Endothelial cell of umbilical vein (primary cell): ENCODE measurements around the gene PTPRK. TPM values are rescaled to one million over a fixed set of nuclear protein-coding genes. Genes with fewer than 3 reads are reported as not detected.

Experiments used
- BruUV-seq: library from RNA; stranded (reverse); fragments of 400-500 nt; replicated peaks from 2 replicates; lab custom pipeline; 2021; lab: Mats Ljungman, UMichigan
- CTCF ChIA-PET: fragments of 300-600, 350-600 bp; sonication (Branson Sonifier 250); formaldehyde crosslinking; loops from one replicate; lab custom pipeline; 2021; ENCODE audit warnings: antibody characterized with exemption, inconsistent platforms; lab: Charles Lee
- POLR2A ChIA-PET: fragments of 300-600, 350-600 bp; sonication (Branson Sonifier 250); formaldehyde crosslinking; loops from one replicate; lab custom pipeline; 2021; ENCODE audit warnings: antibody characterized with exemption, inconsistent platforms; lab: Charles Lee
- DNase-seq: peaks from one replicate; pipeline ENCODE4 v3.0.0-alpha.2; 2011; ENCODE audit warnings: low read depth, low spot score
- FAIRE-seq: peaks from 2 replicates; lab custom pipeline; 2011; peaks lifted over from hg19 to GRCh38; lab: Jason Lieb, UNC
- H2AFZ ChIP-seq: 2 replicates; pipeline ENCODE4 v1.6.0; 2012; ENCODE audit warnings: low read depth, low read length, control low read depth, inconsistent platforms
- H3K27ac ChIP-seq: 2 replicates; pipeline ENCODE4 v1.5.1; 2011; ENCODE audit warnings: low read depth, mild to moderate bottlenecking, control low read depth, low read length, moderate library complexity; ENCODE audit not compliant: insufficient read depth
- H3K27me3 ChIP-seq, 2 experiments: 2 replicates each; pipeline versions ENCODE4 v1.6.0 to v1.6.1; 2011; ENCODE audit warnings: low read length in 2 of 2, mixed read lengths in 1 of 2; ENCODE audit not compliant: control insufficient read depth in 2 of 2, insufficient read depth in 2 of 2
- H3K36me3 ChIP-seq, 2 experiments: 2 replicates in 1 of 2; 3 replicates in 1 of 2; pipeline ENCODE4 v1.5.1; 2011; ENCODE audit warnings: low read length in 2 of 2, mild to moderate bottlenecking in 1 of 2, moderate library complexity in 1 of 2; ENCODE audit not compliant: control insufficient read depth in 2 of 2, insufficient read depth in 2 of 2; ENCODE audit errors: extremely low read depth in 1 of 2
- H3K4me1 ChIP-seq: 3 replicates; pipeline ENCODE4 v1.5.1; 2011; ENCODE audit warnings: mild to moderate bottlenecking, low read length; ENCODE audit not compliant: control insufficient read depth, insufficient read depth; ENCODE audit errors: extremely low read depth
- H3K4me2 ChIP-seq: 2 replicates; pipeline ENCODE4 v1.6.1; 2011; ENCODE audit warnings: low read length, control low read depth, mixed read lengths; ENCODE audit not compliant: insufficient read depth
- H3K4me3 ChIP-seq, 3 experiments: fragments of 200-600 bp in 1 of 3; sonication (generic), shearing (Covaris generic) in 1 of 3; replicated peaks in 1 of 3; 2 replicates each; pipeline ENCODE4 v1.5.1; 2011 to 2016; ENCODE audit warnings: control low read depth in 3 of 3, low read length in 3 of 3, mild to moderate bottlenecking in 2 of 3, inconsistent platforms in 1 of 3, low read depth in 1 of 3, moderate library complexity in 1 of 3; ENCODE audit not compliant: insufficient read depth in 1 of 3
- H3K79me2 ChIP-seq: 2 replicates; pipeline ENCODE4 v1.6.0; 2012; ENCODE audit warnings: low read length, inconsistent platforms; ENCODE audit not compliant: control insufficient read depth, insufficient read depth
- H3K9ac ChIP-seq: replicated peaks from 2 replicates; pipeline ENCODE3; 2011; ENCODE audit warnings: low read length, control low read depth; ENCODE audit not compliant: insufficient read depth; ENCODE audit errors: extremely low read depth
- H3K9me1 ChIP-seq: replicated peaks from 3 replicates; pipeline ENCODE4 v1.6.0; 2011; ENCODE audit warnings: mild to moderate bottlenecking, low read length; ENCODE audit not compliant: control insufficient read depth, insufficient read depth; ENCODE audit errors: extremely low read depth
- H3K9me3 ChIP-seq: replicated peaks from 2 replicates; pipeline ENCODE4 v1.5.1; 2012; ENCODE audit warnings: low read length, inconsistent platforms; ENCODE audit not compliant: control insufficient read depth, insufficient read depth
- H4K20me1 ChIP-seq: replicated peaks from 2 replicates; pipeline ENCODE3; 2011; ENCODE audit warnings: mild to moderate bottlenecking, low read length; ENCODE audit not compliant: control insufficient read depth, insufficient read depth; ENCODE audit errors: extremely low read depth
- EZH2 ChIP-seq: IDR thresholded peaks from 2 replicates; pipeline ENCODE4 v1.6.1; 2012; ENCODE audit warnings: borderline replicate concordance, low read depth, mild to moderate bottlenecking, moderate library complexity, low read length, inconsistent platforms; ENCODE audit not compliant: severe bottlenecking
- FOS ChIP-seq: IDR thresholded peaks from 2 replicates; pipeline ENCODE4 v1.6.1; 2011; ENCODE audit warnings: mild to moderate bottlenecking, low read length, moderate library complexity, borderline replicate concordance; ENCODE audit not compliant: insufficient read depth
- GATA2 ChIP-seq: IDR thresholded peaks from 2 replicates; pipeline ENCODE4 v1.7.0; 2011; ENCODE audit warnings: low read depth, mild to moderate bottlenecking, moderate library complexity, mixed read lengths, low read length; ENCODE audit not compliant: insufficient read length, insufficient read depth
- JUN ChIP-seq: IDR thresholded peaks from 2 replicates; pipeline ENCODE4 v1.6.1; 2011; ENCODE audit warnings: borderline replicate concordance, low read depth; ENCODE audit not compliant: insufficient read length, insufficient read depth
- POLR2A ChIP-seq: IDR thresholded peaks from 2 replicates; pipeline ENCODE4 v1.6.1; 2012; ENCODE audit warnings: low read depth, mild to moderate bottlenecking, control low read depth, low read length
- dilution Hi-C: fragments of 300-500 bp; cut with MboI; formaldehyde crosslinking; loops from one replicate; pipeline ENCODE4 v1.15.0; 2019; ENCODE audit warnings: low sequenced_read_pairs; ENCODE audit not compliant: extremely low pct_ligation_motif_present
- intact Hi-C: fragments of 100-400 bp; cut with micrococcal nuclease; formaldehyde crosslinking; loops from one replicate; pipeline ENCODE4 v1.10.0; 2022
- polyA plus RNA-seq, 4 experiments: library from polyadenylated mRNA; depleted of rRNA in 3 of 4; stranded (reverse) in 3 of 4; unstranded in 1 of 4; fragments of >200 nt; gene quantifications; 2 replicates each; pipeline versions ENCODE4 v1.2.1 to v1.2.3, GENCODE V29; 2011 to 2012; ENCODE audit warnings: missing spikeins in 1 of 4
- total RNA-seq: library from RNA; stranded (reverse); gene quantifications from 2 replicates; pipeline ENCODE4 v1.2.3, GENCODE V29; 2021
- TF ChIP-seq, protein P1 (sequence below): IDR thresholded peaks from 2 replicates; pipeline ENCODE4 v1.6.1; 2011; ENCODE audit not compliant: insufficient read depth, insufficient read length
- TF ChIP-seq, protein P2 (sequence below), 2 donors: IDR thresholded peaks; 1 replicate in 1 of 2; 2 replicates in 1 of 2; pipeline ENCODE4 v1.5.1; 2011; ENCODE audit warnings: low read length in 2 of 2, mild to moderate bottlenecking in 2 of 2, moderate library complexity in 2 of 2, control low read depth in 1 of 2, inconsistent platforms in 1 of 2, low read depth in 1 of 2; ENCODE audit not compliant: insufficient read depth in 1 of 2; ENCODE audit errors: extremely low read depth in 1 of 2

PTPRK gene
- total and polyA plus RNA-seq, 2 donors (not counting 3 experiments of a cell fraction or from before 2014, with no cell fraction given): 15.2 to 74.0 TPM

DNA sequence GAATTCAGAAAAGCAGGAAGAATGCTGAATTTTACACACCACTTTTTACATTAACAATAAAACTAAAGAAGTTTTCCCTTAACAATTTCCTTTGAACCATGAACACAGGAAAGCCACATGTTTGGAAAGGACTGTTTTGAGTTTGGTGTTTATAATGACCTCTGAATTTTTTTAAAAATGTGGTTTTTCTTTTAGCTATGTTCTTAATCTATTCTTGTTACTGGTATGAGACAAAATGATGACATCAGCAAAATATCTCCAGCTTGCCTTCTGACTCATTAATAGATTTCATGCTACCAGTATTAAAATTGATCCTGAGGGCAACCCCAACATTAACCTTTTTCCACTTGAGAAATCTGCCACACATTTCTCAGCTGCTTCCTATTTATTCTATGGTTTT, 402.0 kb downstream of the PTPRK start:
- H2AFZ ChIP-seq: no peak overlapping the region
- POLR2A ChIA-PET: no interaction called here
- no peak overlapping the region for H3K4me2 ChIP-seq
- no peaks in the 10 kb centered on the region for H3K36me3 ChIP-seq
- no peak overlapping the region for H3K27ac ChIP-seq
- BruUV-seq: no TSS peak
- DNase-seq (peak; percentile 47), FAIRE-seq (peak; percentile 56)
- H3K9ac ChIP-seq: no peak overlapping the region
- dilution Hi-C loops (no loop called here), intact Hi-C loops (no loop called here)
- no peaks in the 10 kb centered on the region for H3K79me2 ChIP-seq
- H3K4me1 ChIP-seq: no peaks in the 10 kb centered on the region
- no peaks in the 10 kb centered on the region for H4K20me1 ChIP-seq
- H3K27me3 ChIP-seq: no peaks in the 10 kb centered on the region
- H3K9me1 ChIP-seq: no peaks in the 10 kb centered on the region
- H3K4me3 ChIP-seq: no peak overlapping the region
- TF ChIP-seq, protein P1, sequence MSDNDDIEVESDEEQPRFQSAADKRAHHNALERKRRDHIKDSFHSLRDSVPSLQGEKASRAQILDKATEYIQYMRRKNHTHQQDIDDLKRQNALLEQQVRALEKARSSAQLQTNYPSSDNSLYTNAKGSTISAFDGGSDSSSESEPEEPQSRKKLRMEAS: no peak
- TF ChIP-seq POLR2A (no peak), JUN (no peak), EZH2 (no peak)
- TF ChIP-seq, protein P2, sequence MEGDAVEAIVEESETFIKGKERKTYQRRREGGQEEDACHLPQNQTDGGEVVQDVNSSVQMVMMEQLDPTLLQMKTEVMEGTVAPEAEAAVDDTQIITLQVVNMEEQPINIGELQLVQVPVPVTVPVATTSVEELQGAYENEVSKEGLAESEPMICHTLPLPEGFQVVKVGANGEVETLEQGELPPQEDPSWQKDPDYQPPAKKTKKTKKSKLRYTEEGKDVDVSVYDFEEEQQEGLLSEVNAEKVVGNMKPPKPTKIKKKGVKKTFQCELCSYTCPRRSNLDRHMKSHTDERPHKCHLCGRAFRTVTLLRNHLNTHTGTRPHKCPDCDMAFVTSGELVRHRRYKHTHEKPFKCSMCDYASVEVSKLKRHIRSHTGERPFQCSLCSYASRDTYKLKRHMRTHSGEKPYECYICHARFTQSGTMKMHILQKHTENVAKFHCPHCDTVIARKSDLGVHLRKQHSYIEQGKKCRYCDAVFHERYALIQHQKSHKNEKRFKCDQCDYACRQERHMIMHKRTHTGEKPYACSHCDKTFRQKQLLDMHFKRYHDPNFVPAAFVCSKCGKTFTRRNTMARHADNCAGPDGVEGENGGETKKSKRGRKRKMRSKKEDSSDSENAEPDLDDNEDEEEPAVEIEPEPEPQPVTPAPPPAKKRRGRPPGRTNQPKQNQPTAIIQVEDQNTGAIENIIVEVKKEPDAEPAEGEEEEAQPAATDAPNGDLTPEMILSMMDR (IDR thresholded peaks at IDR 0.05; ENCODE audit: extremely low read depth in 1 of 2, insufficient read depth in 1 of 2, low read depth in 1 of 2, low read length in 2 of 2): no peak
- no peaks in the 10 kb centered on the region for H3K9me3 ChIP-seq
- CTCF ChIA-PET: interaction anchor here (0.8 kb wide), 1 partner anchor 12 kb away, joined by 5 read pairs; no protein-coding TSS in a partner anchor

DNA sequence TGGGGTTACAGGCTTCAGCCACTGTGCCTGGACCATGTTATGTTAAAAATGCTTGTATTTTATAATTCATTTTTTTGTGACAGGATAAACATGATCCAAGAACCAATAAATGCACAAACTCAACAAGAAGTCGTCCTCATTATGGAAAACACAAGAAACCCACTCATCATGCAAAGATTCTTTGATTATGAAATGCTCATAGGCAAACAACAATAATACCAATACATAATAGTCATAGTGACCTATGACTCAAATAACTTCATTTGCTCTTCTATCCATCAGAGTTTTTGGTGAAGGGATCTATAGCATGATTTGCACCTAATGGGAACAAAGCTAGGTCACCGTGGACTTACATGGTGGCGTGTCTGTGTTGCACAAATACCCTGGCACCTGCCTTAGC, 402.5 kb downstream of the PTPRK start:
- CTCF ChIA-PET: no interaction called here
- dilution Hi-C loops: no loop called here

More for the DNA sequence above, 402.5 kb downstream of the PTPRK start:
- TF ChIP-seq, protein P1: no peak
- TF ChIP-seq JUN: no peak
- TF ChIP-seq GATA2: no peak
- no peak for TF ChIP-seq FOS
- TF ChIP-seq POLR2A: no peak
- TF ChIP-seq EZH2: no peak
- H3K9me3 ChIP-seq: no peaks in the 10 kb centered on the region
- H3K79me2 ChIP-seq: no peaks in the 10 kb centered on the region
- H3K4me3 ChIP-seq: no peak overlapping the region
- no peaks in the 10 kb centered on the region for H3K4me1 ChIP-seq
- FAIRE-seq (no peak), DNase-seq (no peak)
- H3K36me3 ChIP-seq: no peaks in the 10 kb centered on the region
- no peaks in the 10 kb centered on the region for H3K9me1 ChIP-seq
- no peaks in the 10 kb centered on the region for H4K20me1 ChIP-seq
- H3K4me2 ChIP-seq: no peak overlapping the region
- POLR2A ChIA-PET: no interaction called here
- no TSS peak for BruUV-seq
- no peak overlapping the region for H2AFZ ChIP-seq
- no peak overlapping the region for H3K27ac ChIP-seq
- intact Hi-C loops: no loop called here
- no peak overlapping the region for H3K9ac ChIP-seq
- no peaks in the 10 kb centered on the region for H3K27me3 ChIP-seq
